ENCODE results near the gene CYP19A1.
"Not testable (repeated sequence)": the region's sequence is repeated elsewhere in the genome, so short reads cannot be mapped to it uniquely, and the experiment has no call there.

The CYP19A1 gene

DNA sequence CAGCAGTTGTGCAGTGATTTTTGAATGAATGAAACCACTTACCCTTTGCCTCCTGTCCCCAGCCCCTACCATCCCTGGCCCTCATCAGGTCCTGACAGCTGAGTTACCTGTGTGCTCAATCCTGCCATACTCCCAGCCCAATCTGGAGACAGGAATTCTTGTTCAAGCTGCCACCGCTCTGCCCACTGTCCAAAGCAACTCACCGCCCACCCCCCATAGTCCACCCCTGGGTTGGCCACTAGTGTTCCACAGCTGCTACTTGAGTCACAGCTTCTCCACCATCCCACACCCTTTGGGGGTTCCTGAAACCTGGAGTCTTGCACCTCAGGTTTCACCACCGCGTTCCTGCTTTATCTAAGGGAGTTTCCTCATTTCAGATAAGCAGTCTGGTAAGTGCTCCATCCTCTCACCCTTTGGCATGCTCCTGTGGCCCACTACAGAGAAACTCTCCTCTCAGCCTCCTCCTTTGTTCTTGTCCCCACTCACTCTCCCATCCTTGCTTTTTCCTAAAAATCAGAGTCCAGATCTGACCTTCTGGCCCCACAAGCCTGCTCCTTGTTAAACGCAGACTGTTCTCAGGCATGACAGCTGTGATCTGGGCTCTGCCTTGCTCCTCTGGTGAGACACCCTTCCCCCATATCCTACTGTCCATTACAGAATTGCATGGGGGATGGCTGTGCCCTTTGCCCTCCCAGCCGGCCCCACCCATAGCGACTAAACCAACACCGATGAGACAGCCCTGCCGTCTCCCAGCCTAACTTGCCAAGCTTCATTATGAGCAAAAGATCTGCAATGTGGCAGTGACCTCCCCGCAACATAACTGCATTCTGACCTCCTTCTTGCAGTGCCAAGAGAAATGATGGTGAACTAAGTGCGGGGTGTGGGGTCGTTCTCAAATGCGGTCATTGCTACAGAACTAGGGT, 50.0 kb downstream of the CYP19A1 start:
- no peak for DNase-seq

- no peak for DNase-seq
Observed at GRCh38 chr15:51286816-51287215, 51.6 kb downstream of the CYP19A1 start.

- peak; percentile 50 for DNase-seq
Observed at GRCh38 chr15:51285399-51285798, 53.0 kb downstream of the CYP19A1 start.

DNA sequence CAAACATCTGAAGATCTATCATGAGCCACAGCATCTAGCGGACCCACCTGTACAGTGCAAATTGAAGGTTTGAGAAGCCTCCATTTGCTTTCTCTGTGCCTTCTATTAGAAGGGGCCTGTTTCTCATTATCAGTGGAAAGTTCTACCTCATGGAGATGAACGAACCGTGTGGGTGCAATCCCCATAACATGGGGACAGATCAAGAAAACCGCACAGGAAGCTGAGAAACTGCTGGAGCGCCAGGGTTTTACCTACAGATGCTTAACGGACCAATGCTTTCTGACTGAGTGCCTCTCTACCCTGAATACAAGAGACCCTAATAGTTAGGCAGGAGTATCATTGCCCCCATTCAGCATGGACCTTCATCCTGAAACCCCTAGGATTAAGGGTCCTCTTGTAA, 53.5 kb downstream of the CYP19A1 start:
- DNase-seq = no peak

- DNase-seq = no peak
Observed at GRCh38 chr15:51283026-51283425, 55.4 kb downstream of the CYP19A1 start.

- peak; percentile 55 for DNase-seq
Observed at GRCh38 chr15:51282241-51282640, 56.2 kb downstream of the CYP19A1 start.

DNA sequence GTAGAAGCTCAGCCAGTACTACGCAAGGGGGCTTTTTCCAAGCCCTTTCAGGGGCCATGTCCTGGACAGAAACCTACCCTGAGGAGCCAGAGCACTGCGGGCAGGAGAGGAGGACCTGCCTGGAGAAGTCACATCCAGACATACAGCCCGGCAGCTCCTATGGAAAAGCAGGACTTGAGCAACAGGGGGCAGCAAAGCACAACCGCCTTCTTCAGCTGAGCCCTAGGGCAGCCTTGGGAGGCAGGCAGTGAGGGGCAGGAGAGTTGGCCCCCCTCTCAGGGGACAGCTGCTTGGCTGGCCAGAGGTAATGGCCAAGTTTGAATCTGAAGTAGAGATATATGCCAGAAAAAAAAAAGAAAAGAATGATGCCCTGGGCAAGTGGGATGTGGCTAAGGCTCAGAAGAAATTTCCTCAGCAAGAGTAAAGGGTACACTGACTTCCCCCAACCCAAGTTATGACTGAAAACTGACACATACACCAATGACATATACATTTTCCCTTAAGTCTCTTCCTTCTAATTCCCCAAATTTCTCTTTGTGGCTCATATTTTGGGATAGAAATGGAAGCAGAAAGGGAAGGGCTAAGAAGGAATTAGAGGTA, 56.9 kb downstream of the CYP19A1 start:
- peak; percentile 75 for DNase-seq

- DNase-seq = no peak
Observed at GRCh38 chr15:51280838-51281237, 57.6 kb downstream of the CYP19A1 start.

- no peak for DNase-seq
Observed at GRCh38 chr15:51279391-51279790, 59.0 kb downstream of the CYP19A1 start.

- DNase-seq = no peak
Observed at GRCh38 chr15:51277101-51277500, 61.3 kb downstream of the CYP19A1 start.

DNA sequence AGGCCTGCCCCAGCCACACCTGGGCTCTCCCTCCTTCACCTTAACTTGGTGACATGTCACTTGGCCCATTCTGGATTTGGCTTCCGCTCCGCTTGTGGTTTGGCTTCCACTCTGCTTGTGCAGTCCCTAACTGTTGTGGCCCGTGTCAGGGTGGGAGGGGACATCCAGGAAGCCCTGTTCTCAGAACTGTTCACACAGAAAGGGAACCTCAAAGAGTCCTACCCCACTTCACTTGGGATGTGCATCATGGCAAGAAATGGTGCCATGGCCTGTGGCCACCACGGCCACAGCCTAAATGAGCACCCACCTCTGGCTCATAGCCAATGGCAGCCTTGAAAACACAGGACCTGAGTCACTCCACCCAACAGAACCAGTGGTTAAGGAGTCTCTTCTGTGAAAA, 63.4 kb downstream of the CYP19A1 start:
- DNase-seq = peak; percentile 25

GRCh38 chr15:51270706-51271105, 67.7 kb downstream of the CYP19A1 start:
- no peak for DNase-seq

DNA sequence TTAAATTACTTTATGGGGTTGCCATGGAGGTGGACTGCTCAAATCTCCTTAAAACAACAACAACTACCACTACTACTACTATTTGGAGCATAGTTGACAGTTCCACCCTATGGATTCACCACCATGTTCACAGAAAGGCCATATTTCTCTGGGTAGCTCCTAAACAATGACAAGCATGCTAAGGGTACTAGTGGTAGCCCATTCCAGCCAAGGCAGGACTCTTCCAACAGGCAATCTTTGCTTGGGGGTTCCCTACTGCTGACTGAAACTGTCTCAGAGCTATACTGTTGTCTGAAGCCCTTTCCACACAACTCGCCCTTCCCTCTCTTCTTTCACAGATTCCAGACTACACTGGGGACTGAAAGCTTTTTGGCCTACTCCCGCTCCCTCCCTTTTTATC, 68.9 kb downstream of the CYP19A1 start:
- no peak for DNase-seq

- no peak for DNase-seq
Observed at GRCh38 chr15:51267703-51268083, 70.7 kb downstream of the CYP19A1 start.

DNA sequence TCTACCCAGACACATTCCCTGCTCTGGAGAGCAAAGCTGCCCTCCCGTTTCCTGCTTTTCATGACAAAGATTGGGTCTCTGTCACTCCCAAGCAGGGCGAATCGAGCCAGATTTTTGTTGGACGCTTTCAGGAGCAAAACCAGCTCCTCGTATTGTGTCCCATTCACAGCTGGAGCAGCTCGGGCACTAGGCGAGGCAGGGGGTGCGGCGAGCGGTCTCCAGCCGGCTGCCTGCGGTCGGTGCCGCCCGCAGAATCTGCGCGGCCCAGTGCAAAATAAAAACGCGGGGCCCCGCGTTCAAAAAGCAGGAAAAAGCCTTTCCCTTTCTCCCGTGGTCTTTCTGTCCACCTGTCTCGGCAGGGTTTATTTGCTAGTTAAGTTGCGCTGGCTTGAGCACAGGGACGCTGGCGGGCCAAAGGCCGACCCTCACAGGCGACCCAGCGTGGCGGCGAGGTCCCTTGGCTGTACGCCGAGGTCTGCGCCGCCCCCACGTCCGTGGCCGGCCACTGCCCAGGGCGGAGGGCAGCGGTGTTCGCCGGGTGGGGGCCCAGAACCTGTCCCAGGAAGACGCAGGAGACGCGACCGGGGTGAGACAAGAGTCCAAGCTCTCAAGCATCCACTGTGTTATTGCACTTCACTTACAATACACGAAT, 71.2 kb downstream of the CYP19A1 start:
- DNase-seq = no peak

DNA sequence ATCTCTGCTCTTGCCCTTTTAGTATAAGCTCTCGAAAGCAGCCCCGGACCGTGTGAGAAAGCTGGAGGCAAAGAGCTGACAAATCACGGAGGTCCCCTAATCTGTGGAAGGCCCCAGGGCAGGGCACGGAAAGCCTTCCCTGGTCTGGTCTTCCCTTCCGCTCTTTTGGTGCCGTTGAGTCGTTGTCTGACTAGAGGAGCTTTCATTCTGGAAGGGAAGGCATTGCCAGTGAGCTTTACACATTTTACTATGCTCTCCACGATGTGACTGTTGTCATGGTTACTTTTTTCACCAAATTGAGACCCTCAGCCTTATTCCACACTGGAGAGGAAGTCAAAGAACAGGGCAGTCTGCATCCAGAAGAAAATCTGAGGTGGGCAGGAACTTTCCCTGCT, 71.7 kb downstream of the CYP19A1 start:
- DNase-seq = no peak

GRCh38 chr15:51265037-51265555, 73.3 kb downstream of the CYP19A1 start:
- no peak for DNase-seq

GRCh38 chr15:51263726-51264125, 74.7 kb downstream of the CYP19A1 start:
- DNase-seq = no peak

- DNase-seq = no peak
Observed at GRCh38 chr15:51263116-51263515, 75.3 kb downstream of the CYP19A1 start.

GRCh38 chr15:51262463-51262862, 75.9 kb downstream of the CYP19A1 start:
- no peak for DNase-seq

GRCh38 chr15:51261113-51261512, 77.3 kb downstream of the CYP19A1 start:
- not testable (repeated sequence) for DNase-seq

- no peak for DNase-seq
Observed at GRCh38 chr15:51260202-51260601, 78.2 kb downstream of the CYP19A1 start.

GRCh38 chr15:51255533-51255932, 82.9 kb downstream of the CYP19A1 start:
- no peak for DNase-seq

DNA sequence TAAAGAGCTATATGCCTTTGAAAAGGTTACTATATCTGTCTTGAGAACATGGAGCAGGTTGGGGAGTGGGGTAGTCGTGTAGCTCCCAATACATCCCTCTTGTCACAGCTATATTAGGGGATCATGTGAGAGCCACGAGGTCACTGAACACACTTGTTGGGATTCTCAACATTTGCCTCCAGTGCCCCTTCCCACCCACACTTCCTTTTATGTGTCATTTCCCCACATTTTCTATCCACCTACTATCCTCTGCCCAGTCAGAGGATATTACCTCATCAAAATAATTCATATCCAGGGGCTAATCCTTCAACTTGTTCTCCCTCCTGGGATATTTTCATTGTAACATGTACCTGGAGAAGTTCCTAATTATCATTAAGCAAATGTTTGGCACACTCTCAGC, 85.0 kb downstream of the CYP19A1 start:
- no peak for DNase-seq

Data from femur (tissue), 1 donor.